T-helper 2 cell treated with Interferon-gamma antibody and Interleukin-4, amounts not matched to agents 100 ng/mL and 5 ng/mL, for 36 hours (primary cell): ENCODE measurements around the gene GET4. TPM values are rescaled to one million over a fixed set of nuclear protein-coding genes. Genes with fewer than 3 reads are reported as not detected.
"Not testable (repeated sequence)": the region's sequence is repeated elsewhere in the genome, so short reads cannot be mapped to it uniquely, and the experiment has no call there.

Experiments used
- intact Hi-C: fragments of 100-400 bp; cut with micrococcal nuclease; formaldehyde crosslinking; loops from one replicate; pipeline ENCODE4 v1.15.1; 2023
- total RNA-seq: library from RNA; stranded (reverse); gene quantifications from 2 replicates; pipeline ENCODE4 v1.2.3, GENCODE V29; 2022

Gene GET4
- total RNA-seq, 1 donor from 2014 or later = 35.2 TPM

GRCh38 chr7:943793-944192 is 67.4 kb downstream of the GET4 start:
- intact Hi-C loops = not testable (repeated sequence)

GRCh38 chr7:944744-945143 is 68.4 kb downstream of the GET4 start:
- intact Hi-C loops = no loop called here

- intact Hi-C loops = no loop called here
These were observed 68.8 kb downstream of the GET4 start for GRCh38 chr7:945147-945555.

- intact Hi-C loops = no loop called here
These were observed 69.4 kb downstream of the GET4 start for GRCh38 chr7:945556-946255.

Other genes starting within 250 kb of the GET4 start
- 25.0 and 25.7 TPM in 2 replicates for gene DNAAF5, start 149.9 kb upstream of the GET4 start, total RNA-seq
- gene PRKAR1B, start 149.3 kb upstream of the GET4 start, total RNA-seq = 32.5 and 32.7 TPM in 2 replicates
- gene SUN1, start 44.1 kb upstream of the GET4 start, total RNA-seq = 61.3 and 63.3 TPM in 2 replicates
- 23.7 and 25.0 TPM in 2 replicates for gene ADAP1, start 78.1 kb downstream of the GET4 start, total RNA-seq
- 17.1 and 18.8 TPM in 2 replicates for gene COX19, start 99.0 kb downstream of the GET4 start, total RNA-seq
- gene CYP2W1, start 106.6 kb downstream of the GET4 start, total RNA-seq = not detected in 2 replicates
- 13.8 and 17.0 TPM in 2 replicates for gene GPR146, start 168.0 kb downstream of the GET4 start, total RNA-seq
- 0.14 and 0.25 TPM in 2 replicates for gene GPER1, start 211.6 kb downstream of the GET4 start, total RNA-seq